ENCODE measurements around the gene CDC42BPA. TPM values are rescaled to one million over a fixed set of nuclear protein-coding genes. Genes with fewer than 3 reads are reported as not detected.
"Not testable (repeated sequence)": the region's sequence is repeated elsewhere in the genome, so short reads cannot be mapped to it uniquely, and the experiment has no call there.

CDC42BPA gene
- total RNA-seq, 4 donors from 2014 or later, result 49.0 to 102 (median 54.2) TPM

- Histone ChIP-seq H3K36me3 (no peaks in the 10 kb centered on the region), H3K4me3 (no peak overlapping the region), H3K27me3 (no peaks in the 10 kb centered on the region), H3K9me3 (no peaks in the 10 kb centered on the region), H3K27ac (no peak overlapping the region), H3K4me1 (peaks cover 0 to 4% (median 0%) of the 10 kb centered on the region in 4 donors)
- WGBS, 2 donors (ENCODE audit: low coverage in 1 of 2), result 90 to 96% methylated on average over 5 to 11 of the region's 11 CpGs
- TF ChIP-seq POLR2A (IDR thresholded peaks at IDR 0.05), result no peak
- no peak for TF ChIP-seq POLR2AphosphoS5 (IDR thresholded peaks at IDR 0.05)
- TF ChIP-seq, protein P1, sequence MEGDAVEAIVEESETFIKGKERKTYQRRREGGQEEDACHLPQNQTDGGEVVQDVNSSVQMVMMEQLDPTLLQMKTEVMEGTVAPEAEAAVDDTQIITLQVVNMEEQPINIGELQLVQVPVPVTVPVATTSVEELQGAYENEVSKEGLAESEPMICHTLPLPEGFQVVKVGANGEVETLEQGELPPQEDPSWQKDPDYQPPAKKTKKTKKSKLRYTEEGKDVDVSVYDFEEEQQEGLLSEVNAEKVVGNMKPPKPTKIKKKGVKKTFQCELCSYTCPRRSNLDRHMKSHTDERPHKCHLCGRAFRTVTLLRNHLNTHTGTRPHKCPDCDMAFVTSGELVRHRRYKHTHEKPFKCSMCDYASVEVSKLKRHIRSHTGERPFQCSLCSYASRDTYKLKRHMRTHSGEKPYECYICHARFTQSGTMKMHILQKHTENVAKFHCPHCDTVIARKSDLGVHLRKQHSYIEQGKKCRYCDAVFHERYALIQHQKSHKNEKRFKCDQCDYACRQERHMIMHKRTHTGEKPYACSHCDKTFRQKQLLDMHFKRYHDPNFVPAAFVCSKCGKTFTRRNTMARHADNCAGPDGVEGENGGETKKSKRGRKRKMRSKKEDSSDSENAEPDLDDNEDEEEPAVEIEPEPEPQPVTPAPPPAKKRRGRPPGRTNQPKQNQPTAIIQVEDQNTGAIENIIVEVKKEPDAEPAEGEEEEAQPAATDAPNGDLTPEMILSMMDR (IDR thresholded peaks at IDR 0.05), result no peak
- no peak for TF ChIP-seq EP300 (IDR thresholded peaks at IDR 0.05; ENCODE audit: low read depth)
- in situ Hi-C loops (cut with MboI; ENCODE audit: low pct_ligation_motif_present in 1 of 4, low pct_unique_long_range_greater_than_20kb in 1 of 4, low sequenced_read_pairs in 3 of 4), result no loop called here
- no peak for DNase-seq
- intact Hi-C loops (cut with DNase I; ENCODE audit: low total_unique reads), result no loop called here
These were observed 360.6 kb downstream of the CDC42BPA start for GRCh38 chr1:226957714-226958113.

DNA sequence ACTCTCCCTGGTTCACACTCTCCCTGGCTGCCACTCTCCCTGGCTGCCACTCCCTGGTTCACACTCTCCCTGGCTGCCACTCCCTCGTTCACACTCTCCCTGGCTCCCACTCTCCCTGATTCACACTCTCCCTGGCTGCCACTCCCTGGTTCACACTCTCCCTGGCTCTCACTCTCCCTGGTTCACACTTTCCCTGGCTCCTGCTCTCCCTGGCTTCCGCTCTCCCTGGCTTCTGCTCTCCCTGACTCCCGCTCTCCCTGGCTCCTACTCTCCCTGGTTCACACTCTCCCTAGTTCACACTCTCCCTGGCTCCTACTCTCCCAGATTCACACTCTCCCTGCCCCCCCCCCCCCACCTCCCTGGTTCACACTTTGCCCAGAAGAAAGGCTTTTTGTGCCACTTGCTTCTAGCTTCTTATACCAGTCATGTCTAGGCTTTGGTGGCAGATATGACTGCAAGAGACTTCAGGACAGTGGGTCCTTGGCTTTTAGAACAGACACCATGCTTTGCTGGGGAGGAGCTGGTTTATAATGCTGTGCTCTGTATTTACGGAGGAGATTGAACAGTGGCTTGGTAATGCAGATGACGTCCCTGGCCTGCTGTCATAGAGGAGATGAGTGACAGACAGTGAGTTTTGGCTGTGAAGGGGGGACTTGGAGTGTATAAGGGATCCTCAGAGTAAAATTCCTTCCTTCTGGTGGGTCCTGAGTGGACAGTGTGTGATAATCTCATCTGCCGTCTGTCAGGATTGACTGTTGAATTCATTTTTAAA is 361.2 kb downstream of the CDC42BPA start:
- peaks cover 0 to 4% (median 0%) of the 10 kb centered on the region in 4 donors for H3K4me1 ChIP-seq

GRCh38 chr1:226955857-226956256 is 362.4 kb downstream of the CDC42BPA start:
- H3K9me3 ChIP-seq; H3K4me3 ChIP-seq; H3K27me3 ChIP-seq; intact Hi-C loops (cut with DNase I; ENCODE audit: low total_unique reads); DNase-seq; H3K4me1 ChIP-seq; in situ Hi-C loops (cut with MboI; ENCODE audit: low pct_ligation_motif_present in 1 of 4, low pct_unique_long_range_greater_than_20kb in 1 of 4, low sequenced_read_pairs in 3 of 4); H3K36me3 ChIP-seq; H3K27ac ChIP-seq: not testable (repeated sequence)
- 80 to 90% methylated on average over 1 to 2 of the region's 2 CpGs for WGBS, 2 donors (ENCODE audit: low coverage in 1 of 2)

More for the DNA sequence above, 361.2 kb downstream of the CDC42BPA start:
- intact Hi-C loops (cut with DNase I; ENCODE audit: low total_unique reads) (no loop called here), in situ Hi-C loops (cut with MboI; ENCODE audit: low pct_ligation_motif_present in 1 of 4, low pct_unique_long_range_greater_than_20kb in 1 of 4, low sequenced_read_pairs in 3 of 4) (no loop called here)
- no peaks in the 10 kb centered on the region for H3K27me3 ChIP-seq
- 86 to 91% methylated on average over 3 to 6 of the region's 6 CpGs for whole genome bisulfite sequencing, 2 donors (ENCODE audit: low coverage in 1 of 2)
- no peak for DNase-seq
- TF ChIP-seq POLR2A (IDR thresholded peaks at IDR 0.05), result no peak
- H3K36me3 ChIP-seq, result no peaks in the 10 kb centered on the region
- H3K4me3 ChIP-seq, result no peak overlapping the region
- no peak overlapping the region for H3K27ac ChIP-seq
- H3K9me3 ChIP-seq, result no peaks in the 10 kb centered on the region

- intact Hi-C loops (cut with DNase I; ENCODE audit: low total_unique reads), result no loop called here
- Histone ChIP-seq H3K27ac (no peak overlapping the region), H3K27me3 (no peaks in the 10 kb centered on the region), H3K4me1 (peaks cover 0 to 4% (median 0%) of the 10 kb centered on the region in 4 donors), H3K36me3 (no peaks in the 10 kb centered on the region), H3K4me3 (no peak overlapping the region), H3K9me3 (no peaks in the 10 kb centered on the region)
- TF ChIP-seq POLR2AphosphoS5 (IDR thresholded peaks at IDR 0.05), result no peak
- no peak for TF ChIP-seq POLR2A (IDR thresholded peaks at IDR 0.05)
- TF ChIP-seq, protein P1 (IDR thresholded peaks at IDR 0.05), result no peak
- TF ChIP-seq EP300 (IDR thresholded peaks at IDR 0.05; ENCODE audit: low read depth), result no peak
- in situ Hi-C loops (cut with MboI; ENCODE audit: low pct_ligation_motif_present in 1 of 4, low pct_unique_long_range_greater_than_20kb in 1 of 4, low sequenced_read_pairs in 3 of 4), result no loop called here
- 95% methylated on average over 4 of the region's 4 CpGs; no CpG with 5 or more reads in 1 of the 2 donors for WGBS, 2 donors (ENCODE audit: low coverage in 1 of 2)
- no peak for DNase-seq
These were observed 363.5 kb downstream of the CDC42BPA start for GRCh38 chr1:226954777-226955176.

DNA sequence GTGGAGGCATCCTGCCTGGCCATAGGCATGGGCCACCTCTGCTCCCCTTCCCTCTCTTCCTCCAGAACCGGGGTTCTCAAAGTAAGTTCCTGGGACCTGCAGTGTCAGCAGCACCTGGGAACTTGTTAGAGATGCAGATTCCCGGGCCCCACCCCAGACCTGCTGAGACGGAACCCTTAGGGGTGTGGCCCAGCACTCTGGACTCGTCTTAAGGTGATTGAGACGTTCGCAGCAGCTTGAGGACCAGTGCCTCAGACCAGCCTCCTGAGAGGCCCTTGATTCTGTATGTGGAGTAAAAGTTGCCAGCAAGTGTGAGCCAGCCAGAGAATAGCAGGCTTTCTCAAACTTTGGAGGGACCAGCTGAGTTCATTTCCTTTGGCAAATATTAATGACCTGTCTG is 364.0 kb downstream of the CDC42BPA start:
- intact Hi-C loops (cut with DNase I; ENCODE audit: low total_unique reads), result no loop called here
- in situ Hi-C loops (cut with MboI; ENCODE audit: low pct_ligation_motif_present in 1 of 4, low pct_unique_long_range_greater_than_20kb in 1 of 4, low sequenced_read_pairs in 3 of 4), result no loop called here
- no peaks in the 10 kb centered on the region for H3K27me3 ChIP-seq
- no peak for DNase-seq
- H3K4me3 ChIP-seq, result no peak overlapping the region
- H3K36me3 ChIP-seq, result no peaks in the 10 kb centered on the region
- H3K27ac ChIP-seq, result no peak overlapping the region
- TF ChIP-seq EP300 (IDR thresholded peaks at IDR 0.05; ENCODE audit: low read depth) (no peak), POLR2A (IDR thresholded peaks at IDR 0.05) (no peak)
- WGBS, 2 donors (ENCODE audit: low coverage in 1 of 2), result 60 to 100% methylated on average over 1 to 3 of the region's 6 CpGs
- peaks cover 0 to 4% (median 0%) of the 10 kb centered on the region in 4 donors for H3K4me1 ChIP-seq
- H3K9me3 ChIP-seq, result no peaks in the 10 kb centered on the region
